ENCODE data around the gene ANKDD1A. TPM values are rescaled to one million over a fixed set of nuclear protein-coding genes. Genes with fewer than 3 reads are reported as not detected.

Gene ANKDD1A
- total RNA-seq, 1 experiment from 2014 or later, result 6.1 TPM

DNA sequence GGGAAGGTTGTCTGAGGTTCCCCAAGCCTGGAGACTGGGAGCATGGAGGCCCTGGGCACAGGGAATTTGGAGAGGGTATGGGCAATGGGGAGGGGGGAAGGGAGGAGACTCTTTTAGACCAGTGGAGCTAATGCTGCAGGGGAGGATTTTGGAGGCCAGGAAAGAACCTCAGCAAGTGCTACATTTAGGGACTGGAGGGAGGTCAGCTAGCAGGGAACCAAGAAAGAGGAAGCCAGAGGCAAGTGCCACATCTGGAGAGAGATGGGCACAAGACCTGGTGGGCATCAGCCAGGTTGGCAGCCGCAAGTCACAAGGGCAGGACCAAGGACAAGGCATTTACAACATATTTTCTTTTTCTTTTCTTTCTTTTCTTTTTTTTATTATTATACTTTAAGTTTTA lies 49.3 kb upstream of the ANKDD1A start (continued):
- TF ChIP-seq, protein P1, sequence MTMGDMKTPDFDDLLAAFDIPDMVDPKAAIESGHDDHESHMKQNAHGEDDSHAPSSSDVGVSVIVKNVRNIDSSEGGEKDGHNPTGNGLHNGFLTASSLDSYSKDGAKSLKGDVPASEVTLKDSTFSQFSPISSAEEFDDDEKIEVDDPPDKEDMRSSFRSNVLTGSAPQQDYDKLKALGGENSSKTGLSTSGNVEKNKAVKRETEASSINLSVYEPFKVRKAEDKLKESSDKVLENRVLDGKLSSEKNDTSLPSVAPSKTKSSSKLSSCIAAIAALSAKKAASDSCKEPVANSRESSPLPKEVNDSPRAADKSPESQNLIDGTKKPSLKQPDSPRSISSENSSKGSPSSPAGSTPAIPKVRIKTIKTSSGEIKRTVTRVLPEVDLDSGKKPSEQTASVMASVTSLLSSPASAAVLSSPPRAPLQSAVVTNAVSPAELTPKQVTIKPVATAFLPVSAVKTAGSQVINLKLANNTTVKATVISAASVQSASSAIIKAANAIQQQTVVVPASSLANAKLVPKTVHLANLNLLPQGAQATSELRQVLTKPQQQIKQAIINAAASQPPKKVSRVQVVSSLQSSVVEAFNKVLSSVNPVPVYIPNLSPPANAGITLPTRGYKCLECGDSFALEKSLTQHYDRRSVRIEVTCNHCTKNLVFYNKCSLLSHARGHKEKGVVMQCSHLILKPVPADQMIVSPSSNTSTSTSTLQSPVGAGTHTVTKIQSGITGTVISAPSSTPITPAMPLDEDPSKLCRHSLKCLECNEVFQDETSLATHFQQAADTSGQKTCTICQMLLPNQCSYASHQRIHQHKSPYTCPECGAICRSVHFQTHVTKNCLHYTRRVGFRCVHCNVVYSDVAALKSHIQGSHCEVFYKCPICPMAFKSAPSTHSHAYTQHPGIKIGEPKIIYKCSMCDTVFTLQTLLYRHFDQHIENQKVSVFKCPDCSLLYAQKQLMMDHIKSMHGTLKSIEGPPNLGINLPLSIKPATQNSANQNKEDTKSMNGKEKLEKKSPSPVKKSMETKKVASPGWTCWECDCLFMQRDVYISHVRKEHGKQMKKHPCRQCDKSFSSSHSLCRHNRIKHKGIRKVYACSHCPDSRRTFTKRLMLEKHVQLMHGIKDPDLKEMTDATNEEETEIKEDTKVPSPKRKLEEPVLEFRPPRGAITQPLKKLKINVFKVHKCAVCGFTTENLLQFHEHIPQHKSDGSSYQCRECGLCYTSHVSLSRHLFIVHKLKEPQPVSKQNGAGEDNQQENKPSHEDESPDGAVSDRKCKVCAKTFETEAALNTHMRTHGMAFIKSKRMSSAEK (CRISPR knock-in tag; IDR thresholded peaks at IDR 0.05; ENCODE audit: borderline replicate concordance), result no peak

DNA sequence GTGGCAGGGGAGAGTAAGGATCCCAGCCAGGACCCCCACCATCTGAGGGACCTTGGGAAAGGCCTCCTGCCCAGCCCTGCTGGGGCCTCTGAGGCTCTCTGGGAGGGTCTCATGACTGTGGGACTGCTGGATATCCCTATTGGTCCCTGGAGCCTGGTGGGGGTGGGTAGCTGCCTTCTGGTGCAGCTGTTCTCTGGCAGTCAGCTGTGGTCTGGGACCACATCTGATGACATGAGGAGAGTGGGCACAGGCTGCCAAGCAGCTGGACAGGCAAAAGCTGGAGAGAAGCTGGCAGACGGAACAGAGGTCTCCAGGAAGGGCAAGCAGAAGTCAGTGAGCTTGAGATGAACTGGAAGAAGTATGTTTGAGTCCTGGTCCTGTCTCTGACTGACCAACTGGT lies 47.6 kb upstream of the ANKDD1A start:
- Mint-ChIP-seq H3K36me3 (peaks cover 25% of the 10 kb centered on the region), H3K27ac (peak overlapping the region; percentile 74; the same call in 1 of the 2 replicates), H3K9me3 (no peaks in the 10 kb centered on the region), H3K4me3 (no peak overlapping the region), H3K4me1 (peaks cover 43% of the 10 kb centered on the region), H3K27me3 (ENCODE audit: low read depth) (no peaks in the 10 kb centered on the region)
- ChIA-PET CTCF (interaction anchor here (2.2 kb wide), 2 partner anchors 10 to 41 kb away, joined by 9 to 10 read pairs; no protein-coding TSS in a partner anchor), POLR2A (interaction anchor here (0.6 kb wide), 1 partner anchor 10 kb away, joined by 4 read pairs; no protein-coding TSS in a partner anchor)
- TF ChIP-seq, protein P2, sequence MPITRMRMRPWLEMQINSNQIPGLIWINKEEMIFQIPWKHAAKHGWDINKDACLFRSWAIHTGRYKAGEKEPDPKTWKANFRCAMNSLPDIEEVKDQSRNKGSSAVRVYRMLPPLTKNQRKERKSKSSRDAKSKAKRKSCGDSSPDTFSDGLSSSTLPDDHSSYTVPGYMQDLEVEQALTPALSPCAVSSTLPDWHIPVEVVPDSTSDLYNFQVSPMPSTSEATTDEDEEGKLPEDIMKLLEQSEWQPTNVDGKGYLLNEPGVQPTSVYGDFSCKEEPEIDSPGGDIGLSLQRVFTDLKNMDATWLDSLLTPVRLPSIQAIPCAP (CRISPR knock-in tag; IDR thresholded peaks at IDR 0.05), result no peak
- TF ChIP-seq NFE2L1 (CRISPR knock-in tag; IDR thresholded peaks at IDR 0.05) (no peak), JUN (CRISPR knock-in tag; IDR thresholded peaks at IDR 0.05) (no peak), TEAD4 (CRISPR knock-in tag; IDR thresholded peaks at IDR 0.05) (no peak), GTF2I (CRISPR knock-in tag; conservative IDR thresholded peaks at IDR 0.05) (no peak), NR2C2 (CRISPR knock-in tag; IDR thresholded peaks at IDR 0.05) (no peak), TCF7 (CRISPR knock-in tag; IDR thresholded peaks at IDR 0.05; ENCODE audit: low read depth) (no peak), ZNF317 (CRISPR knock-in tag; IDR thresholded peaks at IDR 0.05; ENCODE audit: borderline replicate concordance, low read depth) (no peak)
- TF ChIP-seq, protein P3, sequence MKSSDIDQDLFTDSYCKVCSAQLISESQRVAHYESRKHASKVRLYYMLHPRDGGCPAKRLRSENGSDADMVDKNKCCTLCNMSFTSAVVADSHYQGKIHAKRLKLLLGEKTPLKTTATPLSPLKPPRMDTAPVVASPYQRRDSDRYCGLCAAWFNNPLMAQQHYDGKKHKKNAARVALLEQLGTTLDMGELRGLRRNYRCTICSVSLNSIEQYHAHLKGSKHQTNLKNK (CRISPR knock-in tag; IDR thresholded peaks at IDR 0.05), result no peak
- TF ChIP-seq, protein P4, sequence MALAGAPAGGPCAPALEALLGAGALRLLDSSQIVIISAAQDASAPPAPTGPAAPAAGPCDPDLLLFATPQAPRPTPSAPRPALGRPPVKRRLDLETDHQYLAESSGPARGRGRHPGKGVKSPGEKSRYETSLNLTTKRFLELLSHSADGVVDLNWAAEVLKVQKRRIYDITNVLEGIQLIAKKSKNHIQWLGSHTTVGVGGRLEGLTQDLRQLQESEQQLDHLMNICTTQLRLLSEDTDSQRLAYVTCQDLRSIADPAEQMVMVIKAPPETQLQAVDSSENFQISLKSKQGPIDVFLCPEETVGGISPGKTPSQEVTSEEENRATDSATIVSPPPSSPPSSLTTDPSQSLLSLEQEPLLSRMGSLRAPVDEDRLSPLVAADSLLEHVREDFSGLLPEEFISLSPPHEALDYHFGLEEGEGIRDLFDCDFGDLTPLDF (CRISPR knock-in tag; IDR thresholded peaks at IDR 0.05), result no peak
- TF ChIP-seq, protein P5, sequence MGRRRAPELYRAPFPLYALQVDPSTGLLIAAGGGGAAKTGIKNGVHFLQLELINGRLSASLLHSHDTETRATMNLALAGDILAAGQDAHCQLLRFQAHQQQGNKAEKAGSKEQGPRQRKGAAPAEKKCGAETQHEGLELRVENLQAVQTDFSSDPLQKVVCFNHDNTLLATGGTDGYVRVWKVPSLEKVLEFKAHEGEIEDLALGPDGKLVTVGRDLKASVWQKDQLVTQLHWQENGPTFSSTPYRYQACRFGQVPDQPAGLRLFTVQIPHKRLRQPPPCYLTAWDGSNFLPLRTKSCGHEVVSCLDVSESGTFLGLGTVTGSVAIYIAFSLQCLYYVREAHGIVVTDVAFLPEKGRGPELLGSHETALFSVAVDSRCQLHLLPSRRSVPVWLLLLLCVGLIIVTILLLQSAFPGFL (CRISPR knock-in tag; IDR thresholded peaks at IDR 0.05; ENCODE audit: borderline replicate concordance), result no peak
- TF ChIP-seq, protein P6, sequence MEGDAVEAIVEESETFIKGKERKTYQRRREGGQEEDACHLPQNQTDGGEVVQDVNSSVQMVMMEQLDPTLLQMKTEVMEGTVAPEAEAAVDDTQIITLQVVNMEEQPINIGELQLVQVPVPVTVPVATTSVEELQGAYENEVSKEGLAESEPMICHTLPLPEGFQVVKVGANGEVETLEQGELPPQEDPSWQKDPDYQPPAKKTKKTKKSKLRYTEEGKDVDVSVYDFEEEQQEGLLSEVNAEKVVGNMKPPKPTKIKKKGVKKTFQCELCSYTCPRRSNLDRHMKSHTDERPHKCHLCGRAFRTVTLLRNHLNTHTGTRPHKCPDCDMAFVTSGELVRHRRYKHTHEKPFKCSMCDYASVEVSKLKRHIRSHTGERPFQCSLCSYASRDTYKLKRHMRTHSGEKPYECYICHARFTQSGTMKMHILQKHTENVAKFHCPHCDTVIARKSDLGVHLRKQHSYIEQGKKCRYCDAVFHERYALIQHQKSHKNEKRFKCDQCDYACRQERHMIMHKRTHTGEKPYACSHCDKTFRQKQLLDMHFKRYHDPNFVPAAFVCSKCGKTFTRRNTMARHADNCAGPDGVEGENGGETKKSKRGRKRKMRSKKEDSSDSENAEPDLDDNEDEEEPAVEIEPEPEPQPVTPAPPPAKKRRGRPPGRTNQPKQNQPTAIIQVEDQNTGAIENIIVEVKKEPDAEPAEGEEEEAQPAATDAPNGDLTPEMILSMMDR (IDR thresholded peaks at IDR 0.05), result no peak
- ATAC-seq, result no peak
- no peak for DNase-seq (ENCODE audit: low spot score)

Data from WTC11 (cell line).